ENCODE results near the gene TM9SF2.

The TM9SF2 gene

GRCh38 chr13:99498171-99499161, 2.8 kb upstream of the TM9SF2 start:
- peak overlapping the region; percentile 84 for H3K27ac ChIP-seq (ENCODE audit: extremely low read depth, low read depth, low read length)
- CTCF ChIA-PET: no interaction called here
- H3K36me3 ChIP-seq (ENCODE audit: control insufficient read depth in 2 of 2, insufficient read depth in 1 of 2, low read length in 2 of 2): no peaks in the 10 kb centered on the region
- POLR2A ChIA-PET: interaction anchor here (1.0 to 1.5 kb wide), 2 partner anchors 9 to 108 kb away, joined by 3 to 4 read pairs; partner anchors contain the start of gene CLYBL
- 0 out of 2 replicates have a peak, but pooled peaks cover 2% of the 10 kb centered on the region for H3K4me1 ChIP-seq (ENCODE audit: control insufficient read depth, insufficient read depth, low read length)
- H3K4me3 ChIP-seq (ENCODE audit: low read depth, low read length): peak overlapping the region; percentile 40
- H3K9me3 ChIP-seq (ENCODE audit: control insufficient read depth, insufficient read depth, low read depth, low read length): no peaks in the 10 kb centered on the region
- TF ChIP-seq ZNF701 (tag by site-specific recombination; IDR thresholded peaks at IDR 0.05): no peak
- TF ChIP-seq ZNF404 (tag by site-specific recombination; IDR thresholded peaks at IDR 0.05): no peak
- TF ChIP-seq ZNF302 (tag by site-specific recombination; IDR thresholded peaks at IDR 0.05; ENCODE audit: low read depth): no peak
- peak; percentile 46; the same call in 1 of the 2 replicates for TF ChIP-seq ZNF558 (tag by site-specific recombination; IDR thresholded peaks at IDR 0.05)
- peak; percentile 67; the same call in 1 of the 2 replicates for TF ChIP-seq ZNF76 (tag by site-specific recombination; IDR thresholded peaks at IDR 0.05; ENCODE audit: borderline replicate concordance, low read depth)
- TF ChIP-seq ZNF266 (tag by site-specific recombination; IDR thresholded peaks at IDR 0.05; ENCODE audit: low read depth): no peak
- TF ChIP-seq ZNF138 (tag by site-specific recombination; IDR thresholded peaks at IDR 0.05; ENCODE audit: borderline replicate concordance): no peak
- no peak for TF ChIP-seq ZNF23 (tag by site-specific recombination; IDR thresholded peaks at IDR 0.05; ENCODE audit: borderline replicate concordance)
- TF ChIP-seq ZNF48 (tag by site-specific recombination; IDR thresholded peaks at IDR 0.05): no peak
- peak; percentile 42; the same call in 1 of the 2 replicates for TF ChIP-seq ZNF791 (tag by site-specific recombination; IDR thresholded peaks at IDR 0.05)
- peak; percentile 56; the same call in 1 of the 2 replicates for TF ChIP-seq BCL11B (tag by site-specific recombination; IDR thresholded peaks at IDR 0.05; ENCODE audit: low read depth)
- TF ChIP-seq ZNF114 (tag by site-specific recombination; IDR thresholded peaks at IDR 0.05): no peak
- TF ChIP-seq ZSCAN4 (tag by site-specific recombination; IDR thresholded peaks at IDR 0.05): no peak
- no peak; the same call in 1 of the 2 replicates for TF ChIP-seq ZNF610 (tag by site-specific recombination; IDR thresholded peaks at IDR 0.05; ENCODE audit: borderline replicate concordance)
- no peak for TF ChIP-seq ZNF211 (tag by site-specific recombination; IDR thresholded peaks at IDR 0.05; ENCODE audit: low read depth)
- no peak for TF ChIP-seq ZNF837 (tag by site-specific recombination; IDR thresholded peaks at IDR 0.05)
- TF ChIP-seq ZNF658 (tag by site-specific recombination; IDR thresholded peaks at IDR 0.05): no peak
- TF ChIP-seq ZNF394 (tag by site-specific recombination; IDR thresholded peaks at IDR 0.05; ENCODE audit: borderline replicate concordance): no peak
- no peak for TF ChIP-seq ZNF416 (tag by site-specific recombination; IDR thresholded peaks at IDR 0.05)
- no peak for TF ChIP-seq ZNF148 (tag by site-specific recombination; IDR thresholded peaks at IDR 0.05; ENCODE audit: borderline replicate concordance)
- TF ChIP-seq IKZF3 (tag by site-specific recombination; IDR thresholded peaks at IDR 0.05): peak; percentile 97
- no peak for TF ChIP-seq ZNF548 (tag by site-specific recombination; IDR thresholded peaks at IDR 0.05)
- TF ChIP-seq ZNF677 (tag by site-specific recombination; IDR thresholded peaks at IDR 0.05): no peak
- TF ChIP-seq ZBTB26 (tag by site-specific recombination; optimal IDR thresholded peaks at IDR 0.05): peak; percentile 32
- TF ChIP-seq ZNF501 (tag by site-specific recombination; IDR thresholded peaks at IDR 0.05): peak; percentile 57
- TF ChIP-seq KLF7 (tag by site-specific recombination; IDR thresholded peaks at IDR 0.05; ENCODE audit: borderline replicate concordance): no peak; the same call in 1 of the 2 replicates
- no peak for TF ChIP-seq ZNF16 (tag by site-specific recombination; IDR thresholded peaks at IDR 0.05; ENCODE audit: low read depth)
- TF ChIP-seq GLI2 (tag by site-specific recombination; IDR thresholded peaks at IDR 0.05; ENCODE audit: borderline replicate concordance, low read depth): no peak
- no peak for TF ChIP-seq REPIN1 (tag by site-specific recombination; IDR thresholded peaks at IDR 0.05; ENCODE audit: low read depth)
- no peak for TF ChIP-seq ZSCAN18 (tag by site-specific recombination; IDR thresholded peaks at IDR 0.05)
- no peak for TF ChIP-seq ZNF324 (tag by site-specific recombination; IDR thresholded peaks at IDR 0.05)
- peak; percentile 73 for TF ChIP-seq YY1 (tag by site-specific recombination; IDR thresholded peaks at IDR 0.05)
